Keratinocyte (primary cell): ENCODE measurements around the gene KRTAP5-3. TPM values are rescaled to one million over a fixed set of nuclear protein-coding genes. Genes with fewer than 3 reads are reported as not detected.
"Not testable (repeated sequence)": the region's sequence is repeated elsewhere in the genome, so short reads cannot be mapped to it uniquely, and the experiment has no call there.

Experiments used
- DNase-seq: peaks from one replicate; pipeline ENCODE4 v3.0.0-alpha.2; 2011; ENCODE audit warnings: low read depth, missing footprints, low spot score
- FAIRE-seq: peaks from 2 replicates; lab custom pipeline; 2011; peaks lifted over from hg19 to GRCh38; lab: Jason Lieb, UNC
- H2AFZ ChIP-seq: 2 replicates; pipeline ENCODE4 v1.6.0; 2012; ENCODE audit warnings: low read length, control low read depth, inconsistent platforms; ENCODE audit not compliant: control insufficient read depth
- H3K27ac ChIP-seq: 2 replicates; pipeline ENCODE4 v1.5.1; 2011; ENCODE audit warnings: low read length; ENCODE audit not compliant: control insufficient read depth, insufficient read depth
- H3K27me3 ChIP-seq: 3 replicates; pipeline ENCODE4 v1.6.0; 2011; ENCODE audit warnings: low read length; ENCODE audit not compliant: control insufficient read depth, insufficient read depth; ENCODE audit errors: extremely low read depth
- H3K36me3 ChIP-seq, 2 experiments: 2 replicates in 1 of 2; 3 replicates in 1 of 2; pipeline ENCODE4 v1.5.1; 2011; ENCODE audit warnings: low read length in 2 of 2, mild to moderate bottlenecking in 1 of 2; ENCODE audit not compliant: control insufficient read depth in 2 of 2, insufficient read depth in 2 of 2; ENCODE audit errors: extremely low read depth in 1 of 2
- H3K4me1 ChIP-seq: 3 replicates; pipeline ENCODE4 v1.5.1; 2011; ENCODE audit warnings: low read length; ENCODE audit not compliant: control insufficient read depth, insufficient read depth; ENCODE audit errors: extremely low read depth
- H3K4me2 ChIP-seq: 3 replicates; pipeline ENCODE4 v1.6.0; 2011; ENCODE audit warnings: low read depth, low read length; ENCODE audit not compliant: control insufficient read depth, insufficient read depth; ENCODE audit errors: extremely low read depth
- H3K4me3 ChIP-seq, 3 experiments: fragments of 200-600 bp in 1 of 3; sonication (generic) in 1 of 3; 2 replicates in 2 of 3; 3 replicates in 1 of 3; pipeline ENCODE4 v1.5.1; 2011 to 2016; ENCODE audit warnings: low read length in 3 of 3, mild to moderate bottlenecking in 3 of 3, control low read depth in 2 of 3, inconsistent platforms in 1 of 3, low read depth in 1 of 3, mixed read lengths in 1 of 3, mixed run types in 1 of 3, moderate library complexity in 1 of 3; ENCODE audit not compliant: control insufficient read depth in 2 of 3, insufficient read depth in 2 of 3; ENCODE audit errors: extremely low read depth in 1 of 3
- H3K79me2 ChIP-seq: 2 replicates; pipeline ENCODE4 v1.6.0; 2012; ENCODE audit warnings: low read length; ENCODE audit not compliant: control insufficient read depth, insufficient read depth
- H3K9ac ChIP-seq: 3 replicates; pipeline ENCODE4 v1.6.0; 2011; ENCODE audit warnings: low read length; ENCODE audit not compliant: control insufficient read depth, insufficient read depth; ENCODE audit errors: extremely low read depth
- H3K9me1 ChIP-seq: 3 replicates; pipeline ENCODE4 v1.6.0; 2011; ENCODE audit warnings: low read length; ENCODE audit not compliant: control insufficient read depth, insufficient read depth; ENCODE audit errors: extremely low read depth
- H3K9me3 ChIP-seq: 2 replicates; pipeline ENCODE4 v1.5.1; 2012; ENCODE audit warnings: low read depth, low read length; ENCODE audit not compliant: control insufficient read depth
- H4K20me1 ChIP-seq: 3 replicates; pipeline ENCODE4 v1.6.0; 2011; ENCODE audit warnings: low read length; ENCODE audit not compliant: control insufficient read depth, insufficient read depth; ENCODE audit errors: extremely low read depth
- EZH2 ChIP-seq: IDR thresholded peaks from one replicate; pipeline ENCODE4 v1.6.1; 2012; ENCODE audit warnings: inconsistent platforms, mild to moderate bottlenecking, low read length, moderate library complexity
- dilution Hi-C: fragments of 300-500 bp; cut with MboI; formaldehyde crosslinking; loops from one replicate; pipeline ENCODE4 v1.7.0; 2020; ENCODE audit warnings: low sequenced_read_pairs; ENCODE audit not compliant: extremely low pct_ligation_motif_present
- polyA plus RNA-seq, 5 experiments: library from polyadenylated mRNA; depleted of rRNA in 3 of 5; stranded (reverse) in 3 of 5; stranded (forward) in 1 of 5; unstranded in 1 of 5; fragments of >200 nt; gene quantifications; 1 replicate in 1 of 5; 2 replicates in 3 of 5; 3 replicates in 1 of 5; pipeline versions ENCODE4 v1.2.1 to v1.2.3, GENCODE V29; 2011 to 2012; ENCODE audit warnings: missing spikeins in 2 of 5, low read depth in 1 of 5, low replicate concordance in 1 of 5
- TF ChIP-seq, protein P1 (sequence below), 3 experiments: IDR thresholded peaks in 1 of 3; conservative IDR thresholded peaks in 1 of 3; optimal IDR thresholded peaks in 1 of 3; 2 replicates in 2 of 3; 3 replicates in 1 of 3; pipeline versions ENCODE3 to v1.5.1; 2011; ENCODE audit warnings: low read length in 3 of 3, mild to moderate bottlenecking in 3 of 3, moderate library complexity in 2 of 3, control low read depth in 1 of 3, inconsistent platforms in 1 of 3; ENCODE audit not compliant: insufficient read depth in 2 of 3; ENCODE audit errors: extremely low read depth in 1 of 3

Gene KRTAP5-3
- polyA plus RNA-seq, 1 donor (not counting 4 experiments of a cell fraction or from before 2014, with no cell fraction given): not detected

DNA sequence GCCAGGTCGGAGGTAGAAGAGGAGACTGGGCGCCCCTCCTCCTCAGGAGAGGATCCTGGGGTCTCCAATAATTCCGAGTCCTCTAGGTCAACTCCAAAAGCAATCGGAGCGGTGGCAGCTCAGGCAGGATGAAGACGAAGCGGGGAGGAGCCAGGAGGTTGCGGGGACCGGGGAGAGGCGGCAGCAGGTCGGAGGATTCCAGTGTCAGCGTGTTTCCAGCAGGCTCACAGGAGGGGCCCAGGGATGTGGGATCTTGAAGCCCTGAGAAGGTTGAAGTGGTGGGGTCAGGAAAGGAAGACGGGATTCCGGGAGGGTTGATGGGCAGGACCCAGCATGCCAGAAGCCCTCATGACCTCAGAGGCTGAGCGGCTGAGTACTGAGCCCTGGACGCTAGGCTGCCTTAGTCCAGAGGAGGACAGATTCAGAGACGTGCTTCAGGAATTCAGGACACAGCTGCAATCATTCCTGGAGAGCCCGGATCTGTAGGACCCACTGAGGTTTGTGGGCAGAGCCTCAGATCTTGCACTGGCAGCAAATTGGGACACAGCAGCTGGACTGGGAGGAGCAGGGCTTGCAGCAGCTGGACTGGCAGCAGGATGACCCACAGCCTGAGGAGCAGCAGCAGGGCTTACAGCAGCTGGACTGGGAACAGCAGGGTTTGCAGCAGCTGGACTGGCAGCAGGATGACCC lies 962 bp downstream of the KRTAP5-3 start:
- DNase-seq, H3K79me2 ChIP-seq, FAIRE-seq, H3K9ac ChIP-seq, H3K9me3 ChIP-seq, H2AFZ ChIP-seq, dilution Hi-C loops, H4K20me1 ChIP-seq, H3K4me2 ChIP-seq, H3K4me3 ChIP-seq, H3K36me3 ChIP-seq, H3K4me1 ChIP-seq, H3K9me1 ChIP-seq, H3K27ac ChIP-seq: not testable (repeated sequence)
- TF ChIP-seq EZH2: peak; percentile 25
- H3K27me3 ChIP-seq: peaks cover 21% of the 10 kb centered on the region

DNA sequence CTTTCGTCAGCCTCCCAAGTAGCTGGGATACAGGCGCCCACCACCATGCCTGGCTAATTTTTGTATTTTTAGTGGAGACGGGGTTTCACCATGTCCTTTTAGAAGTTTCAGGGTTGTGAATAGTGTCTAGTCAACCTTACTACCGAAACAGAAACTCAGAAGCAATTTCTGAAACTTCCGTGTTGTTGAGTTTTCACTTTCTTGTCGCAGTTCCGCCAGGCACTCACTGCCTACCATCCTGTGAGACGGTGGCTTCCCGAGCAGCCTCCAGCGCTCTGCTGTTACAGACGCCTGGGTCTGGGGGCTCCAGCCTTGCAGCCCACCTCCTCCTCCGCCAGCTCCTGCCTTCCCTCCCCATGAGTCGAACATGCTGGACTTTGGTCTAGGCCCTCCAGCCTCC lies 2.3 kb downstream of the KRTAP5-3 start:
- H3K9ac ChIP-seq, H3K27ac ChIP-seq, H3K4me2 ChIP-seq, H3K4me1 ChIP-seq, FAIRE-seq, H3K36me3 ChIP-seq, DNase-seq, H3K4me3 ChIP-seq, H3K79me2 ChIP-seq, H3K9me3 ChIP-seq, dilution Hi-C loops, H3K9me1 ChIP-seq, H4K20me1 ChIP-seq, H2AFZ ChIP-seq: not testable (repeated sequence)
- peaks cover 21% of the 10 kb centered on the region for H3K27me3 ChIP-seq

DNA sequence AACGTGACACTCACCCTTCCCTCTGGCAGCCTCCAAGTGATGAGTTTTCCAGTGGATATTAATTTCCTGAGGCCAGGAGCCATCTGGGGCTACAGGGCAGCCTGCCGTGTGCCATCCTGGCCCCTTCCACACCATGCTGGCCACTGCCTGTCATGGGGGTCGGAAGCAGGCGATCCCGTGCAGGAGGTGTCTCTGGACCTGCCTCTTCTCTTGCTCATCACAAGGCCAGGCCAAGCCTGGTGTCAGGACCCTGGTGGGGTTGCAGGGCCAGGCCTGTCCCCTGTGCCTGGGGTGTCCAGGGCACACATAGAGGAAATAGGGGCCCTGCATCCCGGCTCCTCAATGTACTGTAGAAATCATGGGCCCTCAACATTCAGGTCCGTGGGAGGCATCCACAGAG lies 3.6 kb downstream of the KRTAP5-3 start:
- FAIRE-seq (no peak), DNase-seq (no peak)
- Histone ChIP-seq H3K79me2 (no peaks in the 10 kb centered on the region), H3K27ac (no peak overlapping the region), H3K9me3 (no peaks in the 10 kb centered on the region), H3K9ac (no peak overlapping the region), H4K20me1 (no peaks in the 10 kb centered on the region), H3K4me3 (no peak overlapping the region), H3K9me1 (no peaks in the 10 kb centered on the region), H3K4me2 (no peak overlapping the region), H3K4me1 (no peaks in the 10 kb centered on the region), H3K27me3 (peaks cover 21% of the 10 kb centered on the region), H2AFZ (no peak overlapping the region), H3K36me3 (no peaks in the 10 kb centered on the region)
- TF ChIP-seq, protein P1, sequence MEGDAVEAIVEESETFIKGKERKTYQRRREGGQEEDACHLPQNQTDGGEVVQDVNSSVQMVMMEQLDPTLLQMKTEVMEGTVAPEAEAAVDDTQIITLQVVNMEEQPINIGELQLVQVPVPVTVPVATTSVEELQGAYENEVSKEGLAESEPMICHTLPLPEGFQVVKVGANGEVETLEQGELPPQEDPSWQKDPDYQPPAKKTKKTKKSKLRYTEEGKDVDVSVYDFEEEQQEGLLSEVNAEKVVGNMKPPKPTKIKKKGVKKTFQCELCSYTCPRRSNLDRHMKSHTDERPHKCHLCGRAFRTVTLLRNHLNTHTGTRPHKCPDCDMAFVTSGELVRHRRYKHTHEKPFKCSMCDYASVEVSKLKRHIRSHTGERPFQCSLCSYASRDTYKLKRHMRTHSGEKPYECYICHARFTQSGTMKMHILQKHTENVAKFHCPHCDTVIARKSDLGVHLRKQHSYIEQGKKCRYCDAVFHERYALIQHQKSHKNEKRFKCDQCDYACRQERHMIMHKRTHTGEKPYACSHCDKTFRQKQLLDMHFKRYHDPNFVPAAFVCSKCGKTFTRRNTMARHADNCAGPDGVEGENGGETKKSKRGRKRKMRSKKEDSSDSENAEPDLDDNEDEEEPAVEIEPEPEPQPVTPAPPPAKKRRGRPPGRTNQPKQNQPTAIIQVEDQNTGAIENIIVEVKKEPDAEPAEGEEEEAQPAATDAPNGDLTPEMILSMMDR (optimal IDR thresholded peaks at IDR 0.05 in 1 of 3, IDR thresholded peaks at IDR 0.05 in 1 of 3, conservative IDR thresholded peaks at IDR 0.05 in 1 of 3; ENCODE audit: extremely low read depth in 1 of 3, insufficient read depth in 2 of 3, low read length in 3 of 3): no peak
- no peak for TF ChIP-seq EZH2
- dilution Hi-C loops: no loop called here
